HG03045 (cell line): ENCODE results near the gene TMEM120B.

Experiments used
- ATAC-seq: cut with Tn5 transposase; IDR thresholded peaks from one replicate; pipeline ENCODE4 v1.9.1; 2021; ENCODE audit warnings: mild to moderate bottlenecking, moderate library complexity; ENCODE audit not compliant: unreplicated experiment

TMEM120B gene

DNA sequence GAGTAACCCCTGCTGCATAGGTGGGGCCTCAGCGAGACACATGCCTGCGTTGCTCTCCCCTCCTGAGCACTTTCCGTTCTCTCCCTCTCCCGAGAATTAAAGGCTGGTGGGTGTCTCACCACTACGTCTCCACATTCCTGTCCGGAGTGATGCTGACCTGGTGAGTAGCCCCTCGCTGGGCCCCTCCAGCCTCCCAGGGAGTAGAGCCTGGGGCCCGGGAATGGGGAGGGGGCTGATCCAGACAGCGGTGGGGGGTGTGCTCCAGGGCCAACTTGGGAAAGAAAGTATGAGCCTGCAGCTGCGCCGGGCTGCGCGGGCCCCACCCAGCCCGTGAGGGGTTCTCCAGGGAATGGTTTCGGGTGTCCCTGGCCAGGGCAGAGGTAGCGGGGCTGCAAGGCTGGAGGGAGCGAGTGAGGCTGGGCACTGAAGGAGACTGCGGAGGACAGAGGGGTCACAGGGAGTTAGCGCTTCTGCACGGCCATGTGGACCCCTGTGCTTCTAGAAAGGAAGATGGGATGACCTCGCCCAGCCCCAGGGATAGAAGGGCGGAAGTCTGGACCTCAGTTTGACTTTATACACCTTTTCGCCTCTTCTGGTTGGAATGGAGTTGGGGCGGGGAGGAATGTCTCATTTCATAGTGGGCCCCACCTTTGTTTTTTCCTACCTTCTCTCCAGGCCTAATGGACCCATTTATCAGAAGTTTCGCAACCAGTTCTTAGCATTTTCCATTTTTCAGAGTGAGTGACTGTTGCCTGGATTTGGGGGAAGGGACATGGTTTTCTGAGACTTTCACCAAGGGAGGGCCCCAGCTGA, 58.5 kb downstream of the TMEM120B start:
- ATAC-seq, result no peak

DNA sequence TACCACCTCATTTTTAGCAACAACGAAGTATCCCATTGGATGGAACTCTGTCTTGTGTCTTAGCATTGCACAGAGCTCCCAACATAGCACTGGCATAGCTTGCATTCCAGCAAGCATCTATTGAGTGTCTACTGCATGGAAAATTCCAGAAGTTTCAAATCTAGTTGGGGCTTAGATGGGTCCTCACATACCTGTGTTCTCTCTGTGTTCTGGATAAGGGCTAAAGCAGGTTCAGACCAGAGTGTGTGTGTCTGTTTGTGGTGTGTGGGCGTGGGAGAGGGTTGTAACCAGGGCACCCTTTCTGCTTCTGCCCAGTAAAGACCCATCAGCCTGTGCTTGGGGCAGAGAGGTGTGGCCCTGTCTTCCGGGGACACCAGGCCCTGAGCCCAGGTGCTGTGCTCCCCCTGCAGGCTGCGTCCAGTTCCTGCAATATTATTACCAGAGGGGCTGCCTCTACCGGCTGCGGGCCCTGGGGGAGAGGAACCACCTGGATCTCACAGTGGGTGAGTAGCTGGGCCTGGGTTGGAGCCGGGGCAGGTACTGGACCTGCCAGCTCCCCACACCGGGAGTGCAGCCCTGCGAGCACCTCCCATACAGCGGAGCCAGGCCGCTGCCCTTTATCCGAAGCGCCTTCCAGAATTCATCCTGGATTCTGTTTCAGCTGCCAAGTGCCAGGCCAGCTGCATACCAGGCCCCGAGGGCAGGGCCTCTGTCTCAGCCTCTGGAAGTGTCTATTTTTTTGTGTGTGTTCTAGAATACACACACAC, 60.6 kb downstream of the TMEM120B start:
- peak; percentile 71 for ATAC-seq

DNA sequence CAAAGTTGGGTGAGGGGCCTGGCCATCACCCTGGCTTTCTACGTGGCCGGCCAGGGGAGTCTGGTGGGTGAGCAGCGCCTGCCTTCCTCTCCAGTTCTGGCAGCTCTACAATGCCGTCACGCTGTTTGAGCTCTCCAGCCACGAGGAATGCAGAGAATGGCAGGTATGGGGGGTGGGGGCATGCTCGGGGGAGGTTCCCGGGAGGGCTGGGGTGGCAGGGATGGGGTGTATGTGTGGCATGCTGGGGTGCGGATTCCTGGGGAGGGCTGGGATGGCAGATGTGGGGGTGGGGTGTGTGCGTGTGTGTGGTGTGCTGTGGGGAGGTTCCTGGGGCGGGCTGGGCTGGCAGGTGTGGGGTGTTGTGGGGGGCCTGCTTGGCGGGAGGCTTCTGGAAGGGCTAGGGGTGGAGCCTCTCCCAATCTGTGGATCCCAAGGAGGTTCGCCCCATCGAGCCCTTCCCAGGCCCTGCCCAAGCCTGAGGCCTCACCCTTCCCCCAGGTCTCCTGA, 62.5 kb downstream of the TMEM120B start:
- no peak for ATAC-seq

DNA sequence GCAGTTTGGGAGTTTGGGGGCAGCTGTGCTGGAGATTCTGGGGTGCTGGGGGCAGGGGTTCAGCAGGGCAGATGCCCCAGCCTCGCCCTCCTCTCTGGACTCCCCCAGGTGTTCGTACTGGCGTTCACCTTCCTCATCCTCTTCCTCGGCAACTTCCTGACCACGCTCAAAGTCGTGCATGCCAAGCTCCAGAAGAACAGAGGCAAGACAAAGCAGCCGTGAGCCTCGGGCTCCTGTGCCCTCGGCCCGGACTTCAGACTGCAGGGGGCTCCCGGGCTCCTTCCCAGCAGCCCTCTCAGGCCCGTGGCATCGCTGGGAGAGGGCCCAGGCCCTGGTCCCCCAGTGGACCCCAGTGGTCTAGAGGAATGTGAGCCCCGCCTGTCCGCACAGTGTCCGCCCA, 62.9 kb downstream of the TMEM120B start:
- ATAC-seq, result no peak

DNA sequence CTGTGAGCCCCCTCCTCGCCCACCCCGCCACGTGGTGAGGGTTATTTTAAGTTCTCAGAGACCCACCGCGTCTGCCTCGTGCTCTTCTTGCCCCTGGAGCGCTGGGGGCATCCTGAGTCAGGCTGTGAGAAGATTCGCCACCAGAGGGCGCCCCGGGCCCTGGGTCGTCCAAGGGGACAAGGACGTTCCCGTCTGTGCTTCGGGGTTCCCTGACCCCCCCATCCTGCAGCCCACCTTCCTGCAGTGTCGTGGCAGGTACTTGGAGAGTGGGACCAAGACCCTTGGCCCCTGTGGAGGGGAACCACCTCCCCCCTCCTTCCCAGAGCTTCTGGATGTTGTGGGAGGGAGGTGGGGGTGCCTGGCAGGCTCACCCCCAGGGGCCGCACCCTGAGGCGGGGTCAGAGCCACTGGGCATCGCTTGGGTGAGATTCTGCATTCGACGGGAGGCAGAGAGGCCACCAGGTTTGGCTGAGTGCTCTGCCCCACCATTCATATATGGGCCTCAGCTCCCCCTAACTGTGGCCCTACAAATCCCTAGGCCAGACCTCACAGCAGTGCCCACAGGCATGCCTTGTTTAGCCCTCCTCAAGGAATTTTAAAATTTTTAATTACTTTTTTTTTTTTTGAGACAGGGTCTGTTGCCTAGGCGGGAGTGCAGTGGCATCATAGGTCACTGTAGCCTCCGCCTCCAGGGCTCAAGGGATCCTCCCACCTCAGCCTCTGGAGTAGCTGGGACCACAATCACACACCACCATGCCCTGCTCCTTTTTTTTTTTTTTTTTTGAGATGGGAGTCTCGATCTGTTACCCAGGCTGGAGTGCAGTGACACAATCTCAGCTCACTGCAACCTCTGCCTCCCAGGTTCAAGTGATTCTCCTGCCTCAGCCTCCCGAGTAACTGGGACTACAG, 63.9 kb downstream of the TMEM120B start:
- no peak for ATAC-seq

DNA sequence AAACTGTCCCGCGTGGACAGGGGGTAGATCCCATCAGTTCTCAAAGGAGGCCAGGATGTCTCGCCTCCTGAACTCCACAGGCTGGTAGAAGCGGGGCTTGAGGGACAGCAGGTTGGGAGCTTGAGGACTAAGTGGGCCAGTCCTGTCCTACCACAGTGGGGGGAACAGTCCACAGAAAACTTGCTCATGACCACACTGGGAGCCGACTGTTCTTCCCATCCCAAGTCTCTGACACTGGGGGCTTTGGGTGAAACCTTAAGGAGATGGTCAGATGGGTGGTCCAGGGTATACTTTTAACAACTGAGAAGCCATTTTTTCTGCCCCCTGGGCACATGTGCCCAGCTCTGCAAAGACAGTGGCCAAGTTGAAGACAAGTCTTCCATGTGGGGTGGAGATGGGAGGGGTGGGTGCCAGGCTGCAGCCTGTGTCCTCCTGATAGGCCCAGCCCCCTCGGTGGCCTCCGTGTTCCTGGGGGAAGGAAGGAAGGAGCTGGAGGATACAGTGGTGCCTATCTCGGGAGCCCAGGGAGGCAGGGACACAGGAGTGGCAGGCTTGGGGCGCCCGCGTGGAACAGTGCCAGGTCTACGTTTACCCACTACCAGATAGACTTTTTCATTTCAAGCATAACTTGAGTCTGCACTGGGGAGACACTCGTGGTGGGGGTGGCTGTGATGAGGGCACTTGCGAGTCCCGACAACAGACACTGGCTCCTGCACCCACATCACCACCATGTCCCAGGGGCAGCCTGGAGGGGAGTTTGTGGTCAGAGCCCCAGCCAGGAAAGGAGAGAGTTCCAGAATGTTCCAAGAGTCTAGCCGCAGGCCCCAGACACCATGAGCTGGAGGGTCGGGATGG, 66.2 kb downstream of the TMEM120B start:
- no peak for ATAC-seq

DNA sequence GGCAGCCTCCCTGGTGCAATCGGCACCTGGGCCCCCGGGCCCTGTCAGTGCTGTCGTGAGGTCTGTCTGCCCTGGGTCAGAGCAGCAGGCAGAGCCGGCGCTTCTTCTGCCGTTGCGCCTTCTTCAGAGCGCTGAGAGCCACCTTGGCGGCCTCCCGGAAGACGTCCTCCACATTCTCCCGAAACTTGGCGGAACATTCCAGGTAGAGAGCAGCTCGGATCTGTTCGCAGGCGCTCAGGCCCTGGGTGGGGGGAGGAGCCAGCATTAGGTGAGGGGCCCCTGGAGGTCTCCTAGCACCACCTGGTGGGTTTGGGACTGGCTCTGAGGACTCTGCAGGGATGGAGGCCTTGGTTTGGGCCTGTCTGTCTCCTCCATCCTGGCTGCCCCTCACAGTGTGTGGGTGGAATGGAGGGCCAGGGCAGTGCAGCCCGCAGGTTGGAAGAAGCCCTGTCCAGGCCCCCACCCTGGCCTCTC, 66.9 kb downstream of the TMEM120B start:
- ATAC-seq, result no peak

DNA sequence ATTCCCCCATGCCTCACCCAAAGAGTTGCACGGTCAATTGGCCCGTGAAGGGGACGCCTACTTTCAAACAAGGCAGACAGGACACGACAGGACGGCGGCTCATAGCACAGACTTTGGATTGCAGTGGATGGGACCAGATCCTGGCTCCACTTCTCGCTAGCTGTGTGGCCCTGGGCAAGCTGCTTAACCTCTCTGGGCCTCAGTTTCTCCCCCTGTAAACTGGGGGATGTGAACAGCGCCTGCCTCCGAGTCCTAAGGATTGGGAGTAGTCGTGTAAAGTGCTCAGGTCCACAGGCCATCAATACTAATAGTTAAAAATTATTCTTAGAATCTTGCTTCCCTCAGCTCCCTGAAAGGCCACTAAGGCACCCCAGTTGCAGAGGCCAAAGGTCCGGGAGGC, 67.9 kb downstream of the TMEM120B start:
- no peak for ATAC-seq

DNA sequence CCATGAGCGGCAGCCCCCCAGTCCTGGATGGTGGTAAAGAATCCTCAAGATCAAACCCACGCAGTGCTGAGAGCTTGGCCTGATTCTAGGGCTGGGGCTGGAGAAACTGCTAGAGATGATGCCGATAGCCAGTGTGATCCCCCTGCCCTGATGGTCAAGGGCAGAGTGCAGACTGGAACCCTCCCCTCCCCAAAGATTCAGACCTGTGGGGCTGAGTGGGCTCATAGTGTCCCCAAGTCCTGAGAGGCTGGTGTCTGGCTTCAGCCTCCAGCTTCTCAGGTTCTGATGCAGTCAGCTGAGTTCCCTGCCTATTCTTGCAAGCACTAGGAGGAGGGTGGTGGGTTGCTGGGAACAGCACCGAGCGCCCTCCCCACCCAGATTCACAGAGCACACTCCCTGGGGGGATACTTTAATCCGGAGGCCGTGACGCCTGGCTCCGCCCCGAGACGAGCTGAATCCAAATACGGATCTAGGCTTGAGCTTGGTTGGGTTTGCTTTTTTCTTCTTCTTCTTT, 69.0 kb downstream of the TMEM120B start:
- ATAC-seq, result no peak

DNA sequence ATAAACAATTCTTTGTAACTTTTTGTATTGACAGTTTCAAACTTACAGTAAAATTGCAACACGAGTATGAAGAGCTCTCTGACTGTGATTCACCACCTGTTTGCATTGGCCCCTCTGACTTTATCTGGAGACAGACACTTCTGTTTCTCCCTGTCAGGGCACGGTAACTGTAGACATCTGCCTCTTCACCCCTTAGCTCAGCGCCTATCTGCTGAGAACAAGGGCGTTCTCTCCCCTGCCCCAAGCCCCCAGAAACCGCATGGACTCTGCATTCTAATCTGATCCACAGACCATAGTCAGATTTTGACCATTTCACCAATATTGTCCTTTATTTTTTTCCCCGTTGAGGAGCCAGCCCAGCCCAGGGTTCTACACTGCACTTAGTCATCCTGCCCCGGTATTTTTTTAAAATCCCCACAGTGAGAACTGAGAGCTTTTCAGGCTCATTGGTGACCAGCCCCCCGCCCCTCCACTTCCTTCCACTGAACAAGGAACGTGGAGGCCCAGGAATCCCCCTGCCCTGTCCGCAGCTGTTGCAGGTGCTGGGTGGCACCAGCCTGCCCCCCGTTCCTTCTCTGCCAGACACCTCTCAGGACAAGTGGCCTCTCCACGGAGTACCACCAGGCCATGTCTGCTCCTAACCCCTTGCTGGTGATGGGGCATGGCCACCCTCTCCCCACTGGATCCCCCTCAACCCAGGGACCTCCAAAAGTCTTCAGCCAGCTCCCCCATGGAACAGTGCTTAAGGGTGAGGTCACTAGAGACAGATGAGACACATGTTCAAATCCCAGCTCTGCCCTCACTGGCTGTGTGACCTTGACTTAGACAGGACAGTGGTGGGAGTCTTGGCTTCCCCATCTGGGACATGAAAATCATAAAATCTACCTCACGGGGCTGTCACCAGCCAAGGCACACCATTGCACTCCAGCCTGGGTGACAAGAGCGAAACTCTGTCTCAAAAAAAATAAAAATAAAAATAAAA, 69.7 kb downstream of the TMEM120B start:
- ATAC-seq, result peak; percentile 56

DNA sequence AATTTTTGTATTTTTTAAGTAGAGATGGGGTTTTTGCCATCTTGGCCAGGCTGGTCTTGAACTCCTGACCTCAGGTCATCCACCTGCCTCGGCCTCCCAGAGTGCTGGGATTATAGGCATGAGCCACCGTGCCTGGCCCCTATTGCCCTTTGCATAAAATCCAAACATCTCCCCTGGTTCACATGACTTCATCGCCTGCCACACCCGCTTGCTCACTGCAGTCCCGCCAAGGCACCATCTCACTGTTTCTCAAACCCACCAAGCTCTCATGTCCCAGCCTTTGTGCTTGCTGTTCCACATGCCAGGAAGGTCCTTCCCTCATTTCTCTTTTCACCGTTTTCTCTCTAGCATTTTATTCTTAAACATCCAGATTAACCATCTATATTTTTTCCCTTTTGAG, 71.2 kb downstream of the TMEM120B start:
- no peak for ATAC-seq

DNA sequence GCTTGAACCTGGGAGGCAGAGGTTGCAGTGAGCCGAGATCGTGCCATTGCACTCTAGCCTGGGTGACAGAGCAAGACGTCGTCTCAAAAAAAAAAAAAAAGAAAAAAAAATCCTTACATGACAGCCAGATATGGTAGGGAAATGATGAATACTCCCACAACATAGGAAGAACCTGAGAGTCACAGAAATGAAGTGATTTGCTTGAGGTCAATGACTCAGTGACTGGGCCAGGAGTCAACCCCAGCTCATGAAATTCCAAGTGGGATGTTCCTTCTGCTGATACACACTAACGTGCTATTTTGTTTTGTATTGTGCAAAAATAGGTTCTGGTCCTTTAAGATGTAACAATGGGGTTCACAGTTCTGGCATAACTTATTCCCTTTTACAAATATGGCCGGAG, 71.9 kb downstream of the TMEM120B start:
- no peak for ATAC-seq

DNA sequence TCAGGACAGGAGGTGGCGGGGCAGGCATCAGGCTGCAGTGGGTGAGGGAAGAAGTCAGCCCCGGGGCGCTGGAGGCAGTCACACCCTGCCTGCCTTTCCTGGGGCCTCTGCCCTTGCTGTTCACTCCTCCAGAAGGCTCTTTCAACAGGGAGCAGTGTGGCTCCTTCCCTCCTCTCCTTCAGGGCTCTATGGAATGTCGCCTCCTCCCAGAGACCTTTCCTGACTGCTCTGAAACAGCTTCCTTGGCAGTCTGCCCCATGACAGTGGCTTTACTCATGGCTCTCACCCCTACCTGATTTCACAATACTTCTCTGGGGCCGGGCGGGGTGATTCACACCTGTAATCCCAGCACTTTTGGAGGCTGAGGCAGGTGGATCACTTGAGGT, 73.9 kb downstream of the TMEM120B start:
- no peak for ATAC-seq

DNA sequence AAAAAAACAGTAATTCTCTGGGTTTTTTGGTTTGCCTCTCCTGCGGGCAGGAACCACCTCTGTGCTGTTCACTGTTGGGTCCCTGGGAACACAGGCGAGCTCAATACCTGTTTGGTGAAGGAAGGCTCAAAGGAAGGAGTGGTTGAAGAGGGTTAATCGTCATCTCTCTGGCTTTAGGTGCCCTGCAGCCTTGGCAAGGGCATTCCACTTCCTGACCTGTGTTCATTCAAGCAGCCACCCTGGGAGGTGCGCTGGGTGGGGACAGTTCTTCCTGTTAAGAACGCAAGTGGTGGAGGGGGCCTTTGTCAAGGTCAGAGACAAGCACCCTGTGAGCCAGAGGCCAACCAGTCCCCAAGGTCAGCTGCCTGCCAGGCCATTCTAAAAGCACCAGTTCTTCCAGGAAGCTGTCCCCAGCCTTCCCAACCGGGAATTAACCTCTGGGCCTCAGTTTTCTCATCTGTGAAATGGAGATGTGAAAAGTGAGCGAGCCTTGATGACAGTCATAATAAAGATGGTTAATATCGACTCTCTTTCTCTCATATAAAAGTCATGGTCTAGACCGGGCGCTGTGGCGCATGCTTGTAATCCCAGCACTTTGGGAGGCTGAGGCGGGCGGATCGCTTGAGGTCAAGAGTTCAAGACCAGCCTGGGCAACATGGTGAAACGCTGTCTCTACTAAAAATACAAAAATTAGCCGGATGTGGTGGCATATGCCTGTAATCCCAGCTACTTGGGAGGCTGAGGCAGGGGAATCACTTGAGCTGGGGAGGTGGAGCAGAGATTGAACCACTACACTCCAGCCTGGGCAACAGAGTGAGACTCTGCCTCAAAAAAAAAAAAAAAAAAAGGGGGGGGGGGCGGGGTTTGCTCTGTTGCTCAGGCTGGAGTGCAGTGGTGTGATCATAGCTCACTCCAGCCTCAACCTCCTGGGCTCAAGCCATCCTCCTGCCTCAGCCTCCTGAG, 74.8 kb downstream of the TMEM120B start:
- ATAC-seq, result no peak

DNA sequence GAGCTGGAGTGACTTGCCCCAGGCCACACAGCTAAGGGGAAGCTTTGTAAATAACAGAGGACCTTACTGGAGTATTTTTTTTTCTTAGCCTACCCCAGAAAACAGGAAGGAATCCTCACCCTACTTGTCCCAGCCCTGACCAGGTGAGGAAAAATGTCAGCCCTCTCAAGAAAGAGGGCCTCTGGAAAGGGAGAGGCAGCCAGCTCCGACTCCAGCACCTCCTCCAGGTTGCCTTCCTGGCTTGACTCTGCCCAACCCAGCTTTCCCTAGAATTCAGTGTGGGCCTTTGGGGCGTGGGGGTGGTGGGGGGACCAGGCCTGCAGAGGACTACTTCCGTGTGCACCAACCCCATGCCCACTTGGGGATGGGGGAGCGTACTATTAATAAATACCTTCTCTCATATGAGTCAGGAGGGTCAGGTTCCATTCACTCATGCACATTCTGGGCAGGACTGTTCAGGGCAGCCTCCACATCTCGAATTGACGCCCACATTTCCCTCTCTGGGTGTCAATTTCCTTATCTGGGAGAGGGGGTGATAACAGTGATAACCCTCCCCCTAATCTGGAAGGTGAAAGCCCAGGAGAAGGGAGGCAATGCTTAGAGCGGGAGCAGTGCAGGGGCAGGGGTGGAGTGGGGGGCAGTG, 75.7 kb downstream of the TMEM120B start:
- no peak for ATAC-seq

DNA sequence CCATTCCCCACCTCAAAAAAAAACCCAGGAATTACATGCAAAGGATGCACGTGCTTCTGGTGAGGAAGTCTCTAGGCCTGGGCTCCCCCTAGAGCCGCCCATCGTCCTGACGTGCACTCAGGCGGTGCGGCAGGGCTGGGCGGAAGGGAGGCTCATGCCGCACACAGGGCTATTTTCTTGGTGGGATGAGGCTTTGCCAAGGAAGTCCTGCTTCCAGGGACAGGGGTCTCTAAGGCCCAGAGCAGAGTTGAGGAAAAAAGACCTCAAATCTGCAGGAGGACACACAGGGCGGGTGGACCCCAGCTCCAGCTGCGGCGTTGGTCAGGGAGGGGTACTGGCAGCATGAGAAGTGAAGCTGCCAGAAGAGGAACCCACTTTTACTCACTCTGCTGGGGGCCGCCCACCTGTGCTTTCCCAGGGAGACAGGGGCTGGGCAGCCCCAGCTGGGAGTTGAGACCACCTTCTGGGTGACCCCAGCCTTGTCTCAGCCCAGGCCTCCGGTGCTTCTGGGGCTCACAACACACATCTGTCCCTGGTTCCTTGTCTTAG, 76.8 kb downstream of the TMEM120B start:
- ATAC-seq, result no peak
